GM19238 (cell line): ENCODE measurements around the gene FAS.

Experiments
- DNase-seq: peaks from one replicate; pipeline ENCODE4 v3.0.0; 2011; ENCODE audit warnings: low spot score; ENCODE audit not compliant: insufficient read length

The FAS gene

GRCh38 chr10:89035461-89035860, 44.9 kb downstream of the FAS start:
- no peak for DNase-seq

- DNase-seq, result no peak
These were observed 46.5 kb downstream of the FAS start for GRCh38 chr10:89037096-89037495.

GRCh38 chr10:89042562-89042961, 52.0 kb downstream of the FAS start:
- DNase-seq, result no peak

GRCh38 chr10:89043052-89043451, 52.5 kb downstream of the FAS start:
- no peak for DNase-seq

- DNase-seq, result no peak
These were observed 56.8 kb downstream of the FAS start for GRCh38 chr10:89047397-89047796.

GRCh38 chr10:89051593-89051992, 61.0 kb downstream of the FAS start:
- no peak for DNase-seq

- DNase-seq, result no peak
These were observed 63.0 kb downstream of the FAS start for GRCh38 chr10:89053555-89053954.

GRCh38 chr10:89055159-89055558, 64.6 kb downstream of the FAS start:
- no peak for DNase-seq

GRCh38 chr10:89062861-89063260, 72.3 kb downstream of the FAS start:
- DNase-seq, result no peak

- DNase-seq, result no peak
These were observed 72.9 kb downstream of the FAS start for GRCh38 chr10:89063465-89063864.

GRCh38 chr10:89064748-89065147, 74.2 kb downstream of the FAS start:
- no peak for DNase-seq
